Kidney epithelial cell (primary cell): ENCODE data around the gene SEMA6A. TPM values are rescaled to one million over a fixed set of nuclear protein-coding genes. Genes with fewer than 3 reads are reported as not detected.
A peak's percentile ranks its signal among the peaks of the same experiment; 100 is the strongest.

Source experiments
- DNase-seq: peaks from one replicate; pipeline ENCODE4 v3.0.0-alpha.2; 2010; ENCODE audit warnings: low read depth
- H3K27me3 ChIP-seq: 2 replicates; pipeline ENCODE4 v1.6.0; 2011; ENCODE audit warnings: low read length; ENCODE audit not compliant: control insufficient read depth, insufficient read depth
- H3K36me3 ChIP-seq: 2 replicates; pipeline ENCODE4 v1.5.1; 2011; ENCODE audit warnings: low read length; ENCODE audit not compliant: control insufficient read depth, insufficient read depth
- H3K4me3 ChIP-seq: 2 replicates; pipeline ENCODE4 v1.5.1; 2011; ENCODE audit warnings: low read depth, mild to moderate bottlenecking, control low read depth, low read length
- total RNA-seq: library from RNA; depleted of rRNA; stranded (reverse); fragments of >200 nt; gene quantifications from 2 replicates; pipeline ENCODE4 v1.2.3, GENCODE V29; 2015
- TF ChIP-seq, protein P1 (sequence below): IDR thresholded peaks from 2 replicates; pipeline ENCODE4 v1.5.1; 2011; ENCODE audit warnings: mild to moderate bottlenecking, moderate library complexity, low read length, control low read depth, inconsistent platforms; ENCODE audit not compliant: insufficient read depth, poor library complexity, severe bottlenecking

SEMA6A gene
- total RNA-seq, 1 donor from 2014 or later = 6.3 TPM

DNA sequence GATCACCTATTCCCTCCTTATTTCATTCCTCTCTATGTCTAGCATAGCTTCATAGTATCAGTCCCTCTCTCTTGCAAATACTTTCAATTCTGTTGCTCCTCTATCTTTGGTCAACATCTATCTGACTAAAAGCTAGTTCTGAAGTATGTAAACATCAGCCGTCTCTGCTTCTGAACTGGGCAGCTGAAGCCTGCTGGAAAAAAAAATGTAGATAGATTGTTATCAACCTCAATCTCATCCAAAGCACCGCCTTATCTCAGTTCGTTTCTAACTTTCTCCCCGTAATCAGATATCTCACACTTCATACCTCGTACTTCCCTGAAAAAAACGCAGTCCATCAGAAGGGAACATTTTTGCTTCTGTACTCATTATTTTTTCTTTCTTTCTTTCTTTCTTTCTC is 4.5 kb upstream of the SEMA6A start:
- no peaks in the 10 kb centered on the region for H3K27me3 ChIP-seq
- H3K36me3 ChIP-seq = no peaks in the 10 kb centered on the region
- no peak overlapping the region for H3K4me3 ChIP-seq
- TF ChIP-seq, protein P1, sequence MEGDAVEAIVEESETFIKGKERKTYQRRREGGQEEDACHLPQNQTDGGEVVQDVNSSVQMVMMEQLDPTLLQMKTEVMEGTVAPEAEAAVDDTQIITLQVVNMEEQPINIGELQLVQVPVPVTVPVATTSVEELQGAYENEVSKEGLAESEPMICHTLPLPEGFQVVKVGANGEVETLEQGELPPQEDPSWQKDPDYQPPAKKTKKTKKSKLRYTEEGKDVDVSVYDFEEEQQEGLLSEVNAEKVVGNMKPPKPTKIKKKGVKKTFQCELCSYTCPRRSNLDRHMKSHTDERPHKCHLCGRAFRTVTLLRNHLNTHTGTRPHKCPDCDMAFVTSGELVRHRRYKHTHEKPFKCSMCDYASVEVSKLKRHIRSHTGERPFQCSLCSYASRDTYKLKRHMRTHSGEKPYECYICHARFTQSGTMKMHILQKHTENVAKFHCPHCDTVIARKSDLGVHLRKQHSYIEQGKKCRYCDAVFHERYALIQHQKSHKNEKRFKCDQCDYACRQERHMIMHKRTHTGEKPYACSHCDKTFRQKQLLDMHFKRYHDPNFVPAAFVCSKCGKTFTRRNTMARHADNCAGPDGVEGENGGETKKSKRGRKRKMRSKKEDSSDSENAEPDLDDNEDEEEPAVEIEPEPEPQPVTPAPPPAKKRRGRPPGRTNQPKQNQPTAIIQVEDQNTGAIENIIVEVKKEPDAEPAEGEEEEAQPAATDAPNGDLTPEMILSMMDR = no peak
- DNase-seq = no peak

DNA sequence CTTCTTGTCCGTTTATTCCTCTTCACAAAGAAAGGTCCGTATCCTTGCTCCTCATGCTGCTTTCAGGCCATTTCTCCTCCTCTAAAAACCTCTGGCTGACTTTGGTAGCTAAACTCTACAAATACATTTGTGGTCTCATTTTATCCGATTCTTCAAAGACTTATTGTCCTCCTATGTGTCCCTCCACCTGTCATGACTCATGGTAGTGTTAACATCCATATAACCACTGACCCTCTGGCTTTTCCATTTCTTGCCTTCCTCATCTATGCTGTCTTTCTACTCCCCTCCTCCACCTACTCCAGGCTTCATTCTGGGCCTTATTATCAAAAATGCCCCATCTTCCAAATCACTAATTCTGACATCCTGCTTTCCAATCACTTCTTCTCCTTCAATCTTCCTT is 4.1 kb upstream of the SEMA6A start:
- Histone ChIP-seq H3K27me3 (peaks cover 4% of the 10 kb centered on the region), H3K36me3 (no peaks in the 10 kb centered on the region), H3K4me3 (no peak overlapping the region)
- TF ChIP-seq, protein P1 = no peak
- DNase-seq = no peak

DNA sequence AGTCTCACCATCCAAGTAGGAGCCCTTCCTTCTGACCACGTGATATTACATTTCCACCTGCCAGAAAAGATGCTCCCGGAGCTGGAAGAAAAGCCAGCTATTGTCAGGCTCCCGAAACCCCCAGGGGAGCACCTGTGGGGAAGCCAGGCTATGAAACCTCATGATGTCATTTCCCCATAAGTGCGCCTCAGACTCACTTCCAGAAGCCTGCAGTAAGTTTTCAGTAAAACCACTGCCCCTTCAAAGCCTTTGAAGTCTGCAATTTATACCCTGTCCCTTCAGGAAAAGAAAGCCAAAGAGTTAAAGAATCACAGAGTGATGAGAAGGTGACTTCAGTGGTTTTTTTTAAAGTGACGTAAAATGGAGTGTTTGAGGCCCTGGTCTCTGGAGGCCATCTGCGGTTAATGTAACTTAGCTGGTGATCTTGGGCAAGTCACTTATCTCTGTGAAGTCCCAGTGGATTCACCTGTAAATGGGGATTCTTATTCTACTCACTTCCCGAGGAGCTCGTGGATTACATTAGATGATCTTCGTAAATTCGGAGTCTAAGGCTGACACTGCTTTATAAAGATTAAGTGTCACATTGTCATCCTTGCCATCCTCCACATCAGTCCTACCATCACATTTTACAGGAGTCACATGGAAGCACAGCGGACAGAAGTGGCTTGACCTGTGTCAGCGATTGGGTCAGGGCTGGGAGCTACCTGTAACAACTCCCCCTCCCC is 2.6 kb upstream of the SEMA6A start:
- TF ChIP-seq, protein P1 = no peak
- no peak for DNase-seq

DNA sequence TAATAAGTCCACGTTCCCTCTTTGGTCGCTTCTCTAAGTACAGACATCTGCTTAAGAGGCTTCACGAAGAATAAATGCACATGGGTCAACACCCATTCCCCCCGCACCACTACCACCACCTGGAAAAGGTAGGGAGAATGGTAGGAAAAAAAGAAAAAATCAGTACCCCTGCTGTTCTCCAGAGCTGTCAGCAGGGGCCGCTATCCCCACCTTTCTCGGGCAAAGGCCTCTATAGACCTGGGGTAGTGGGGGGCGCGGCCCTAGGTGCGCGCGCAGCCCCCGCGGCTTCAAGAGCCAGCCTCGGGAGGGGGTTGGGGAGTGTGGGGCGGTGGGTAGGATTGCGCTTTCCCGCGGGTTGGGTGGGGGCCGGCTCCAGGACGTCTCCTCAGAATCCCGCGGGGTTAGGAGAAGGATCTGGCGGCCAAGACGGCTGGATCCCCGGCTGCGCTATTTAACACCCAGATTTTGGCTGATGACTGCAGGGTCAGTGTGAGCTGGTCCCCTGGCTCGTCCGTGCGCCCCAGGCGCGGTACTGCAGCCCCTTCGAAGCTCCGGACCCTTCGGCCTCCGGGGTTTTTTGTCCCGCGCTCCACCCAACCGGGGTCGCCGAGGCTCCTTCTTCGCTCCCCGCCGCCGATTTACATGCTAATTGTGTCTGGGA is 1.6 kb upstream of the SEMA6A start:
- TF ChIP-seq, protein P1 = peak; percentile 93
- Histone ChIP-seq H3K36me3 (no peaks in the 10 kb centered on the region), H3K27me3 (peaks cover 10% of the 10 kb centered on the region), H3K4me3 (peak overlapping the region; percentile 87)
- no peak for DNase-seq

More for the DNA sequence above, 2.6 kb upstream of the SEMA6A start:
- Histone ChIP-seq H3K4me3 (no peak overlapping the region), H3K27me3 (peaks cover 10% of the 10 kb centered on the region), H3K36me3 (no peaks in the 10 kb centered on the region)

DNA sequence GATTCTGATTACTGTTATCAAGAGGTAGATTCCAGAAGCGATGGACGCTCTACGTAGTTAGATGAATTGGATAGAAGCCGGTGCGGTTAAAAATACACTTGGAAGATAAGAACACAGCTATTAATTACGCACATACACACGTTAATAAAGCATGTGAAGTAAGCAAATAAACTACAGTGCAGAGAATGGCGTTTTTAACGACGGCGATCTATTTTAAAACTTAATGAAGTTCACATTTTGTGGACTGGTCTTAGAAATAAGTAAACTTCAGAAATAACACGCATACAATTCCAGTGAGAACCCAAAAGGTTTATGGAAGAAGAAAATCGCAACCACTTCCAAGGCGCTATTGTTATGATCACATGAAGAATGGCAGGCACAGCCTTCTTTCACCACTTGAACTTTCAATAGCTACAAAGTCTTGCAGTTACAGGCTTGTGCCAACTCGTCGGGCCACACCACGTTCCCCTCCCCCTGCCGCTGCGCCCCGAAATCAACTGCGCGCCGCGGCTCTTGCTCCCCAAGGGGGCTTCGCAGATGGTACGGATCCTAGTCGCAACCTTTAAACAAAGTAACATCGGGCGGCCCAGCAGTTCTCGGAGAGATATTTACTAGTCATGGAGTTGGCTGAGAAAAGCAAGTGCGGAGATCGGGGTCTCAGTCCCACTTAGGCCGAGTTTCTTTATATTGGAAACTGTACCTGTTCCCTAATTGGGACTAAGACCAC is 866 bp upstream of the SEMA6A start:
- H3K36me3 ChIP-seq = no peaks in the 10 kb centered on the region
- H3K27me3 ChIP-seq = peaks cover 10% of the 10 kb centered on the region
- DNase-seq = no peak
- TF ChIP-seq, protein P1 = no peak
- peak overlapping the region; percentile 87 for H3K4me3 ChIP-seq
